ENCODE measurements around the gene IKZF1.

GRCh38 chr7:50352751-50353150 is 48.2 kb downstream of the IKZF1 start:
- TF ChIP-seq CTCF (IDR thresholded peaks at IDR 0.05) (no peak), POLR2A (IDR thresholded peaks at IDR 0.05) (no peak)

All from right lobe of liver (tissue), 4 donors.